ENCODE measurements around the gene NCDN. TPM values are rescaled to one million over a fixed set of nuclear protein-coding genes. Genes with fewer than 3 reads are reported as not detected.

Gene NCDN, protein sequence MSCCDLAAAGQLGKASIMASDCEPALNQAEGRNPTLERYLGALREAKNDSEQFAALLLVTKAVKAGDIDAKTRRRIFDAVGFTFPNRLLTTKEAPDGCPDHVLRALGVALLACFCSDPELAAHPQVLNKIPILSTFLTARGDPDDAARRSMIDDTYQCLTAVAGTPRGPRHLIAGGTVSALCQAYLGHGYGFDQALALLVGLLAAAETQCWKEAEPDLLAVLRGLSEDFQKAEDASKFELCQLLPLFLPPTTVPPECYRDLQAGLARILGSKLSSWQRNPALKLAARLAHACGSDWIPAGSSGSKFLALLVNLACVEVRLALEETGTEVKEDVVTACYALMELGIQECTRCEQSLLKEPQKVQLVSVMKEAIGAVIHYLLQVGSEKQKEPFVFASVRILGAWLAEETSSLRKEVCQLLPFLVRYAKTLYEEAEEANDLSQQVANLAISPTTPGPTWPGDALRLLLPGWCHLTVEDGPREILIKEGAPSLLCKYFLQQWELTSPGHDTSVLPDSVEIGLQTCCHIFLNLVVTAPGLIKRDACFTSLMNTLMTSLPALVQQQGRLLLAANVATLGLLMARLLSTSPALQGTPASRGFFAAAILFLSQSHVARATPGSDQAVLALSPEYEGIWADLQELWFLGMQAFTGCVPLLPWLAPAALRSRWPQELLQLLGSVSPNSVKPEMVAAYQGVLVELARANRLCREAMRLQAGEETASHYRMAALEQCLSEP
- total RNA-seq = 10.6 TPM

DNA sequence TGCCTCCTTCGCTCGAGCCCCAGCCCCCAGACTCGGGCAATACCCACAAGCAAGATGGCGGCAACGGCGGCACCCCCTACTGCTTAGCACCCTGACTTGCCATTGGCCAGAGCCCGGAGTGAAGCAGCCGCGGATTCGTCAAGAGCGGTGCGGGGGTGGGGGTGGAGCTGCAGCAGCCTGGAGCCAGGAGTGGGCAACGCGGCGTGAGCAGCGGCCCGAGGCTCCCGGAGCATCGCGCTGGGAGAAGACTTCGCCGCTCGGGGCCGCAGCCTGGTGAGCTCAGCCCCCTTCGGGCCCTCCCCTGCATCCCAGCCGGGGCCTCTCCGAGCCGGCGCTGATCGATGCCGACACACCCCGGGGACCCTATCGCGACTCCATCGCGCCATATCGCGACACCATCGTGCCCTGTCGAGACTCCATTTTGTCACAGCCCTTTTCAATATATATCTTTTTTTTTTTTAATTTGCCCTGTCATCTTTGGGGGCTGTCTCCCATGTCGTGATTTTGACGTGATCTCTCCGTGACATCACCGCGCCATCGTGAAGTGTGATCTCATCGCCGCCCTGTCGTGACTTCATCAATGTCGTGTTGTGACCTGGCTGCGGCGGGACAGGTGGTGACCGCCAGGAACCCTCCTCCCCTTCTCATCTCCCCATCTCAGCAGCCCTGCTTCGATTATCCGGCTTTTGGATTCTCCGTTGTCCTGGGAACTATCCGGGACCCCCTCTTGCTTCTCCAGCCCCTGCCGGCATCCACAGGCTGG lies at the start of gene NCDN:
Gene NCDN (plus strand): TSS at position 189 of the 763 bp plus-strand sequence. CDS start 392 bp downstream, at position 581.
- peak; percentile 89 for ATAC-seq

DNA sequence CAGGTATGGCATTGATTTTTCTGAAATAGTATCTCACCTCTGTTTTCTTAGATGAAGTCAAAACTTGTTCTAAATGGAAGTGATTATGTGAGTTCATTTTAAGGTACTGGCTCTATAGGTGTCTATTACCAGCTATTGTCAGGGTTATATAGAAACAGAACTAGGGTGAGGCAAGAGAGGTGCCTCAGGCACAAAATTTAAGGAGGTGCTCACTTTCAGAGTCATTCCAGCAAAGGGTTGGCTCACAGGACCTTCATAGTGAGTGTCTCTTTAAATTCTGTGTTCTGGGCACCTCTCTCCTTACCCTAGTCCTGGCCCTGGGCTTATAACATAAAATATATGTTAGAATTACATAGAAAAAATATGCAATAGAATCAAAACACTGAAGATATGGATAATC lies 49.7 kb upstream of the NCDN start:
- ATAC-seq = peak; percentile 80

DNA sequence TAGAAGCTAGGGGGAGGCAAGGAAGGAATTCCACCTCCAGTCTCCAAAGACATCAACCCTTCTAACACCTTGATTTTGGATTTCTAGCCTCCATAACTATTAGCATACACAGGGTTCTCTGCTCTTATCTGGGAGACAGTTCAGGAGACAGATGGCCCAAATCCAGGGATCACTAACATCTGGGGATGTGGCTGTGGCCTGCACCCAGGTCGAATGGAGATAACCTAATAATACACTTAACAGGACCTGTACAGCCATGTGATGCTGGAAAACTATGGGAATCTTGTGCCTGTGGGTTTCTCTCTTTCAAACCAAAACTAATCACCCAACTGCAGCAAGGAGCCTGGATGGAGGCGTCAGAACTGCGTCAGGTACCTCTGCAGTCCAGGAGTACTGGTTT lies 48.0 kb upstream of the NCDN start:
- no peak for ATAC-seq

GRCh38 chr1:35511305-35511704 lies 46.3 kb upstream of the NCDN start:
- no peak for ATAC-seq

DNA sequence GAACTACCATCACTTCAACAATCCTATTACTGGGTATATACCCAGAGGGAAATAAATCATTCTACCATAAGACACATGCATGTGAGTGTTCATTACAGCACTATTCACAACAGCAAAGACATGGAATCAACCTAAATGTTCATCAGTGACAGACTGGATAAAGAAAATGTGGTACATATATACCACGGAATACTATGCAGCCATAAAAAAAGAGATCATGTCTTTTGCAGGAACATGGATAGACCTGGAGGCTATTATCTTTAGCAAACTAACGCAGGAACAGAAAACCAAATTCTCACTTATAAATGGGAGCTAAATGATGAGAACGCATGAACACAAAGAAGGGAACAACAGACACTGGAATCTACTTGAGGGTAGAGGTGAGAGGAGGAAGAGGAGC lies 39.4 kb upstream of the NCDN start:
- ATAC-seq = no peak

- ATAC-seq = no peak
Measured at GRCh38 chr1:35519432-35519831, 38.2 kb upstream of the NCDN start.

- ATAC-seq = peak; percentile 46
Measured at GRCh38 chr1:35524106-35524505, 33.5 kb upstream of the NCDN start.

DNA sequence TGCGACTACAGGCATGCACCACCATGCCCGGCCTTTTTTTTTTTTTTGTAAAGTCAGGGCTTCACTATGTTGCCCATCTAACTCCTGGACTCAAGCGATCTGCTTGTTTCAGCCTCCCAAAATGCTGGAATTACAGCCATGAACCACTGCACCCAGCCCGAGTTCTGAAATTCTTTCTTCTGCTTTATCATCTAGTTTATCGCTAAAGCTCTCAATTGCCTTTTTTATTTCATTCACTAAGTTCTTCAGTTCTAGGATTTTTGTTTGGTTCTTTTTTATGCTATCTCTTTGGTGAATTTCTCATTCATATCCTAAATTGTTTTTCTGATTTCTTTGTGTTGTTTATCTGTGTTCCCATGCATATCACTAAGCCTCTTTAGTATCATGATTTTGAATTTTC lies 27.4 kb upstream of the NCDN start:
- no peak for ATAC-seq

GRCh38 chr1:35530946-35531345 lies 26.7 kb upstream of the NCDN start:
- peak; percentile 17 for ATAC-seq

GRCh38 chr1:35531368-35531767 lies 26.2 kb upstream of the NCDN start:
- ATAC-seq = no peak

DNA sequence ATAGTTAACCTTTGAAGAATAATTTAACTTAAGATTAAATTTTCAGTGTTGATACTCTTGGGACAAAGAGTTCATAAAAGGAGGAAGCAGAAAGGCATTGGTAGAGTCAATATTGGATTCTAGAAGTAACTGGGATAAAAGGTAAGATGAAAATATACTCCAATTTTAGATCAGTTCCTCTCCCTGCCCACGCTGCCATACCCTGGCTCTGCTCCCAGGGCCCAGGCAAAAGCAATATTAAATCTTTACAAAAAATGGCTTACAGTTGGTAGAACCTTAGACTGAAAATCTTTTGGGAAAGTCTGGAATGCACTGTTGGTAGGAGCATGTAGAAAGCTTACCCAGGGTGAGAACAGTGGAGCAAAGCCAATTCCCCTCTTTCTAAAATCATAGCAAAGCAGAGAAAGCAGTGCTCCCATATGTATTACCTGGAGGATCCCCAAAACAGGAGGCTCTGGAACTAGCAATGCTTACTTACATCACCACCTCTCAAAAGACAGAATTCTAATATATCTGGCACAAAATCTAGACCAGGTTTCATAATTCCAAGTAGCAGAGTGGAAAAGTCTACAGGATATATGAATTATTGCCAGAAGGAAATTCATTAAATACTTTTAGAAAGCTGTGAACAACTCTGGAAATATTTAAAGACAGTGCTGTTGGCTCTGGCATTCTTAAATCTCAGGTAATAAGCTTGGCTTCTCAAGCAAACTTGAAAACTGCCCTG lies 24.9 kb upstream of the NCDN start:
- ATAC-seq = no peak

DNA sequence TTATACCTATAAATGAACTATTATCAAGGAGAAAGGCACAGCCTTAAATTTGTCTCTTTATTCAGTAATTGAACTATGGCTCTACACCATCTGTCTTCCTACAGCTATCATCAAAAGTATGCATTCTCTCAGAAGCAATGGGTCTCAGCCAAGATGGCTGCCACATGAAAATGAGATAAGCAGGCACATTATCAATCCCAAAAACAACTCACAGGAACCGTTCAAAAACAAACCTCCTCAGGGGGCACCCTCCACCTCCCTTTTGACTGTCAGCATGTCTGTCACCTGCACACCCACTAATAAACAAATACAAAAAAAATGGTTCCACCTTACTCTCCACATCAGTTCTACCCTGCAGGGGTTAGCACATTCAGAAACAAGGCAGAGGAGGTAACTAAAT lies 24.0 kb upstream of the NCDN start:
- no peak for ATAC-seq

DNA sequence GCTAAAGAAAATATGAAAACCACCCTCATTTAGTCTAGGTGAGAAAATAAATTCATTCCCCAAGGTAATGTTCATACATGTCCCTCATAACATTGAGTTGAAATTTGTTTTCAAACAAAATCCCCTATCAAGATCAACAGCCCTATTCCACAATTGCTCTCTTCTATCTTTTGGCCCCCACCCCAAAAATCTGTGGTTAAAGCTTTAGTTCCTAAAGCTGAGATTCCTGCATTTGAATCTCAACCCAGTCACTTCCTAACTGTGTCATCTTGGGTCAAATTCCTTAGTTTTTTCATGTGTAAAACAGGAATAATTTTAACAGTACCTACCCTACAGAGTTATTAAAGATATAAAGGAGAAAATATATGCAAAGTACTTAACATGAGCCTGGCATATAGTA lies 22.4 kb upstream of the NCDN start:
- no peak for ATAC-seq

GRCh38 chr1:35536556-35537162 lies 20.9 kb upstream of the NCDN start:
- ATAC-seq = no peak

GRCh38 chr1:35537806-35538205 lies 19.8 kb upstream of the NCDN start:
- no peak for ATAC-seq

- ATAC-seq = peak; percentile 41
Measured at GRCh38 chr1:35539073-35539823, 18.4 kb upstream of the NCDN start.

- no peak for ATAC-seq
Measured at GRCh38 chr1:35539824-35540261, 17.8 kb upstream of the NCDN start.

- peak; percentile 57 for ATAC-seq
Measured at GRCh38 chr1:35544976-35545375, 12.6 kb upstream of the NCDN start.

DNA sequence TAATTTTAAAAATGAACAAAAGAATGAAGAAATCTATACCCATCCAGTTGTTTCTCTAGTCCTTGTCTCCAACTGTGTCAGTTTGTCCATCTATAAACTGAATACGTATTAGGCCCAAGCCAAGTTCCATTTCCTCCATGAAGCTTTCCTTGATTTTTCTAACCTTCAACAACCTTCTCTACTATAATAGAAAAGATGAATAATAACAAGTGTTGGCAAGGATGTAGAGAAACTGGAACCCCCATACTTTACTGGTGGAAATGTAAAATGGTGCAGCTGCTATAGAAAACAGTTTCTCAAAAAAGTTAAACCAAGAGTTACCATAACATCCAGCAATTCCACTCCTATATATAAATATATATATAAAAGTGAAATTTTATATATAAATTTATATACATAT lies 11.0 kb upstream of the NCDN start:
- no peak for ATAC-seq

DNA sequence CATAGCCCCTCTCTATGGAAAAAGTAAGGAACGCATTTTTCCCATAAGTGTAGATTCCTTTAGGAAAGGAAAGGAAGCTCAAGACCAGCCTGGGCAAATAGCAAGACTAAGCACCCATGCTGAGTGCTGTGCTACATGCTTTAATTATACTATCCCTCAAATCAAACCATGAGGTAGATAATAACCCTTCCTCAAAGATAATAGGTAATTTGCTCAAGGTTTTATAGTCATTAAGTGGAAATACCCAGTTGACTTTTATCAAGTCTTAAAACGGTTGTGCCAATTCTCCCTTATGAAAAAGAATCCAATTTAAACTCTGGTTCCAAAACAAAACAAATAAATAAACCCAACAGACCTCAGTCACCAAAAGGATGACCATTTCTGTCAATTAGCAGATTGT lies 3.7 kb upstream of the NCDN start:
- no peak for ATAC-seq
